NT2/D1 (cell line): ENCODE measurements around the gene SSU72.

ENCODE experiments used
- DNase-seq: peaks from one replicate; pipeline ENCODE4 v3.0.0-alpha.2; 2011; ENCODE audit warnings: low read depth, low spot score
- H3K27me3 ChIP-seq: 2 replicates; pipeline ENCODE4 v1.6.0; 2011; ENCODE audit warnings: mild to moderate bottlenecking; ENCODE audit not compliant: insufficient read length, insufficient read depth
- H3K36me3 ChIP-seq: 2 replicates; pipeline ENCODE4 v1.6.1; 2011; ENCODE audit warnings: mild to moderate bottlenecking, low read length, mixed read lengths; ENCODE audit not compliant: insufficient read depth, insufficient read length
- H3K4me1 ChIP-seq: 2 replicates; pipeline ENCODE4 v1.5.1; 2011; ENCODE audit not compliant: insufficient read depth, insufficient read length
- H3K4me3 ChIP-seq: 2 replicates; pipeline ENCODE4 v1.5.1; 2011; ENCODE audit warnings: low read depth; ENCODE audit not compliant: insufficient read length
- H3K9ac ChIP-seq: 2 replicates; pipeline ENCODE4 v1.6.0; 2011; ENCODE audit warnings: low read depth; ENCODE audit not compliant: insufficient read length
- H3K9me3 ChIP-seq: 2 replicates; pipeline ENCODE4 v1.5.1; 2011; ENCODE audit warnings: mild to moderate bottlenecking, low read length; ENCODE audit not compliant: insufficient read depth
- SUZ12 ChIP-seq: IDR thresholded peaks from 2 replicates; pipeline ENCODE4 v1.6.1; 2011; ENCODE audit not compliant: insufficient read length, insufficient read depth; ENCODE audit errors: extremely low read depth
- YY1 ChIP-seq: IDR thresholded peaks from 2 replicates; pipeline ENCODE4 v1.6.1; 2011; ENCODE audit not compliant: insufficient read length, insufficient read depth
- ZNF274 ChIP-seq: IDR thresholded peaks from 2 replicates; pipeline ENCODE4 v1.6.1; 2011; ENCODE audit warnings: mild to moderate bottlenecking, low read depth, low read length

SSU72 gene

GRCh38 chr1:1554926-1555915, 19.4 kb downstream of the SSU72 start:
- H3K9me3 ChIP-seq: no peaks in the 10 kb centered on the region
- TF ChIP-seq SUZ12 (no peak), ZNF274 (no peak), YY1 (no peak)
- DNase-seq: no peak
- H3K9ac ChIP-seq: no peak overlapping the region
- peaks cover 14% of the 10 kb centered on the region for H3K4me1 ChIP-seq
- H3K36me3 ChIP-seq: peaks cover 73% of the 10 kb centered on the region
- H3K27me3 ChIP-seq: no peaks in the 10 kb centered on the region
- no peak overlapping the region for H3K4me3 ChIP-seq

DNA sequence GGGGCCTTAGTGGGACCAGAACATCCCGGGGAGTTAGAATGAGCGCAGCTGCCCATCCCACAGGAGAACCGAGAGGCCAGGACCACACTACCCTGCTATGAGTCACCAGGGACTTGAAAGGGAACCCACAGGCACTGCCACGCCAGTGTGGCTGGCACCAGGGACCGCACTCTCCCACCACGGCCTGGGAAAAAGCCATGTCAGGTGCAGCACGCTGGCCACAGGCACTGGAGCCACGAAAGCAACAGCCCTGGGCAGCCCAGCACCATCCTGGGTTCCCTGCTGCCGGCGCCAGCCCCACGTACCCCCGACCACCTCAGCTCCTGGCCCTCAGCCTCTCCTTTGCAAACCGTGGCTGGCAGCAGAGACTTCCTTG, 20.1 kb downstream of the SSU72 start:
- Histone ChIP-seq H3K9me3 (no peaks in the 10 kb centered on the region), H3K36me3 (peaks cover 69% of the 10 kb centered on the region), H3K4me1 (peaks cover 14% of the 10 kb centered on the region), H3K27me3 (no peaks in the 10 kb centered on the region), H3K9ac (no peak overlapping the region), H3K4me3 (no peak overlapping the region)
- TF ChIP-seq SUZ12 (no peak), ZNF274 (no peak), YY1 (no peak)
- DNase-seq: no peak

DNA sequence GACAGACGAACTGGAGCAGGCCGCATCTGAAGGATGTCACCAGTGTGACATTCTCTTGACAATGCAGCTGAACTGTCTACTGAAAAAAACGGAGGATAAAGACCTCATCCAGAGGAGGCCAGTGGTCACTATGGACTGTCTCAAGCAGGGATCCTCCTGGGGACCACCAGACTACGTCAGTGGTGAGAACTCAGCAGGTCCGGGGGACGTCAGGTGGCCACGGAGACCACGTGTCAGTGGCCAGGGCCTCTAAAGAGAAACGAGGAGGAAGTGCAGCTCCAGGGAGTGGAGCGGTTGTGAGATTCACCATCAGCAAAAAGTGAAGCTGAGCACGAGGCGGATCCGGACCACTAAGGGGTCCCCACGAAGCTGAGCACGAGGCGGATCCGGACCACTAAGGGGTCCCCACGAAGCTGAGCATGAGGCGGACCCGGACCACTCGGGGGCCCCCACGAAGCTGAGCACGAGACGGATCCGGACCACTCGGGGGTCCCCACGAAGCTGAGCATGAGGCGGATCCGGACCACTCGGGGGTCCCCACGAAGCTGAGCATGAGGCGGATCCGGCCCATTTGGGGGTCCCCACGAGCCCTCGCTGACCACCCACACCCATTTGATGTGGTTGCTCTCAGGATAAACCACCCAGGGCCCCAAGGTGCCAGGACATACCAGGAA, 20.7 kb downstream of the SSU72 start:
- H3K9ac ChIP-seq: no peak overlapping the region
- no peak for DNase-seq

DNA sequence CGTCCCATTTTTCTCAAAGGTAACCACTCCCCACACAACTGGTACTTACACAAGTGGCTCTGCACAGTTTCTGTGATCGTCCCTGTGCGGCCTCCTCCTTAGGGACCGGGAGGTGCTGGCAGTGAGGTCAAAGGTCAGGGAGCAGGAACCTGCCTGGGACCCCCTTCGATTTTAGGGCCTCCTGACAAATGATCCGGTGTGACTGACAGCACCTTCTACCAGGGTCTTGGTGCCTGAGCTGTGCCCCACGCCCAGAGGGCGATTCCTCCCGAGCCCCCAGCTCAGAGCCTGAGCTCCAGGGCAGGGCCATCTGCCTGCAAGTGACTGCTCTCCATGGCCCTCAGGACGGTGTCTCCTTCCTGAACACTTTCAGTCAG, 22.4 kb downstream of the SSU72 start:
- TF ChIP-seq YY1 (no peak), ZNF274 (no peak), SUZ12 (no peak)
- H3K36me3 ChIP-seq: peaks cover 72% of the 10 kb centered on the region
- H3K9ac ChIP-seq: no peak overlapping the region
- peaks cover 20% of the 10 kb centered on the region for H3K4me1 ChIP-seq
- H3K9me3 ChIP-seq: no peaks in the 10 kb centered on the region
- H3K27me3 ChIP-seq: no peaks in the 10 kb centered on the region
- DNase-seq: no peak
- H3K4me3 ChIP-seq: no peak overlapping the region

More for the DNA sequence above, 20.7 kb downstream of the SSU72 start:
- Histone ChIP-seq H3K27me3 (no peaks in the 10 kb centered on the region), H3K36me3 (peaks cover 66% of the 10 kb centered on the region), H3K4me1 (peaks cover 14% of the 10 kb centered on the region), H3K9me3 (no peaks in the 10 kb centered on the region), H3K4me3 (no peak overlapping the region)
- no peak for TF ChIP-seq ZNF274
- TF ChIP-seq YY1: no peak
- no peak for TF ChIP-seq SUZ12

- H3K27me3 ChIP-seq: no peaks in the 10 kb centered on the region
- H3K9me3 ChIP-seq: no peaks in the 10 kb centered on the region
- TF ChIP-seq ZNF274 (no peak), YY1 (no peak), SUZ12 (no peak)
- peaks cover 75% of the 10 kb centered on the region for H3K36me3 ChIP-seq
- no peak for DNase-seq
- H3K9ac ChIP-seq: no peak overlapping the region
- no peak overlapping the region for H3K4me3 ChIP-seq
- peaks cover 20% of the 10 kb centered on the region for H3K4me1 ChIP-seq
These were observed 23.0 kb downstream of the SSU72 start for GRCh38 chr1:1551524-1552262.

GRCh38 chr1:1550591-1551432, 23.9 kb downstream of the SSU72 start:
- H3K27me3 ChIP-seq: no peaks in the 10 kb centered on the region
- no peak for DNase-seq
- no peak overlapping the region for H3K9ac ChIP-seq
- H3K4me3 ChIP-seq: no peak overlapping the region
- H3K9me3 ChIP-seq: no peaks in the 10 kb centered on the region
- TF ChIP-seq YY1 (no peak), SUZ12 (no peak)
- peaks cover 74% of the 10 kb centered on the region for H3K36me3 ChIP-seq
- peaks cover 20% of the 10 kb centered on the region for H3K4me1 ChIP-seq
